ENCODE data around the gene PGF. TPM values are rescaled to one million over a fixed set of nuclear protein-coding genes. Genes with fewer than 3 reads are reported as not detected.

Gene PGF
- total and polyA plus RNA-seq, 4 donors = 3.0 to 10.0 (median 6.8) TPM

DNA sequence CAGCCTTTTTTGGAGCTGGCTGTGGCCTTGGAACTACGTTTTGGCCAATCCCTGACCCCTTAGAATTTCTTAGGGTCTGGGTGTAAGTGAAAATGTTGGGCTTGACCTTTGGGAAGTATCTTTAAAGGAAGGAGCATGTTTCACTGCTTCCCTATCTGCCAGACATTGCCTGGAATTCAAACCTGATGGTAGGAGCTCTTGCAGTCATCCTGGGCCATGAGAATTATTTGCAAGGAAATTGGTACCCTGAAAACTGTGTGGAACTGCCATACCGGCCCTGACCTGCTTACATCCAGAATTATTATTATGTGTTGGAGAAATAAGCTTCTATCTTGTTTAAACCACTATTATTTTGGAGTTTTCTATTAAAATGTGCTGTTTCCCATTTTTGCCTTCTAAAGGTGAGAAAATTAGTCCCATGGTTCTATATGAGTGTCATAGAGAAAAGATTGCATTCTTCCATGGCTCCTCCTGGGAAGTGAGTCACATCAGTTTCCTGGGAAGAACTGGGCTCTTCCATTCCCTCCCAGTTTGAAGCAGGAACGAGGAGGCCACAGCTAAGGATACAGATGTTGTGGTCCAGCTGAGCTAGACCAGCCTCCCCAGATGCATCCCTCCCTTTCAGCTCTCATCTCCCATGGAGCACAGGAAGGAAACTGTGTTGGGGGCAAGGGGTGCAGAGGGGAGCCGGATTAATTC is 9.5 kb upstream of the PGF start:
- H3K9ac ChIP-seq (ENCODE audit: insufficient read depth in 1 of 2, low read length in 2 of 2) = no peak overlapping the region
- ATAC-seq (ENCODE audit: insufficient read depth, low FRiP score) = no peak
- no peak overlapping the region for H3K4me3 ChIP-seq
- WGBS, 2 donors = 58 to 60% methylated on average over 4 of the region's 4 CpGs
- H3K27me3 ChIP-seq (ENCODE audit: control insufficient read depth in 3 of 3, insufficient read depth in 3 of 3, low read length in 2 of 3) = no peaks in the 10 kb centered on the region
- H3K36me3 ChIP-seq (ENCODE audit: control insufficient read depth in 4 of 4, insufficient read depth in 4 of 4, low read length in 4 of 4) = no peaks in the 10 kb centered on the region
- TF ChIP-seq, protein P1, sequence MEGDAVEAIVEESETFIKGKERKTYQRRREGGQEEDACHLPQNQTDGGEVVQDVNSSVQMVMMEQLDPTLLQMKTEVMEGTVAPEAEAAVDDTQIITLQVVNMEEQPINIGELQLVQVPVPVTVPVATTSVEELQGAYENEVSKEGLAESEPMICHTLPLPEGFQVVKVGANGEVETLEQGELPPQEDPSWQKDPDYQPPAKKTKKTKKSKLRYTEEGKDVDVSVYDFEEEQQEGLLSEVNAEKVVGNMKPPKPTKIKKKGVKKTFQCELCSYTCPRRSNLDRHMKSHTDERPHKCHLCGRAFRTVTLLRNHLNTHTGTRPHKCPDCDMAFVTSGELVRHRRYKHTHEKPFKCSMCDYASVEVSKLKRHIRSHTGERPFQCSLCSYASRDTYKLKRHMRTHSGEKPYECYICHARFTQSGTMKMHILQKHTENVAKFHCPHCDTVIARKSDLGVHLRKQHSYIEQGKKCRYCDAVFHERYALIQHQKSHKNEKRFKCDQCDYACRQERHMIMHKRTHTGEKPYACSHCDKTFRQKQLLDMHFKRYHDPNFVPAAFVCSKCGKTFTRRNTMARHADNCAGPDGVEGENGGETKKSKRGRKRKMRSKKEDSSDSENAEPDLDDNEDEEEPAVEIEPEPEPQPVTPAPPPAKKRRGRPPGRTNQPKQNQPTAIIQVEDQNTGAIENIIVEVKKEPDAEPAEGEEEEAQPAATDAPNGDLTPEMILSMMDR (IDR thresholded peaks at IDR 0.05; ENCODE audit: control extremely low read depth, extremely low read depth) = no peak
- DNase-seq = no peak
- peaks cover 0 to 32% (median 5%) of the 10 kb centered on the region in 5 donors for H3K4me1 ChIP-seq (ENCODE audit: control insufficient read depth in 5 of 5, insufficient read depth in 5 of 5, low read length in 5 of 5)
- H3K27ac ChIP-seq (ENCODE audit: low read depth in 1 of 2, low read length in 1 of 2) = peak overlapping the region in 1 of 2 donors; percentile 70
- H3K9me3 ChIP-seq (ENCODE audit: control insufficient read depth in 4 of 4, insufficient read depth in 3 of 4, low read length in 3 of 4) = no peaks in the 10 kb centered on the region

DNA sequence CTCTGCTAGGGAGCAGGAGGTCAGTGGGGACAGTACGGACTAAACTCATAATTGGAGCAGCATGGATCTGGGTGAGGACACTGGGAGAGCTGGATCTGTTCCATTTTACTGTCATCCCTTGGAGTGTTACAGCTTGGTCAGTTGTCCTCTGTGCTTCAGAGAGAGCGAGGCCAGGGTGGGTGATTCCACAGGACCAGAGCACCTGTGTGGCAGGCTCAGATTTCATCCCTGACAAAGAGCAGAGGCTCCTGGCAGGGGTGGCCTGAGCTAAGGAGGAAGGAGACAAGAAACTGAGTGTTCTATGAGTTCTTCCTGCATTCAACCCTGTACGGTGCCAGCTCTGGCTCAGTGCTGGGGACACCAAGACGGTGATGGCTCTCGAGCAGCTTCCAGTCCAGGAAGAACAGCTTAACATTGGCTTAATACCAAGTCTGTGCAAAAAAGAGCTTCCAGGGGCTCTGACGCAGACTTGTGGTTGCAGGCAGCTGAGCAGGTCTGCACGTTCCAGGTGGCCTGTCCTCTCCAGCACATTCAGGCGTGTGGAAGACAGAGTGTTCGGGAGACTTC is 8.4 kb upstream of the PGF start:
- H3K4me3 ChIP-seq = no peak overlapping the region

DNA sequence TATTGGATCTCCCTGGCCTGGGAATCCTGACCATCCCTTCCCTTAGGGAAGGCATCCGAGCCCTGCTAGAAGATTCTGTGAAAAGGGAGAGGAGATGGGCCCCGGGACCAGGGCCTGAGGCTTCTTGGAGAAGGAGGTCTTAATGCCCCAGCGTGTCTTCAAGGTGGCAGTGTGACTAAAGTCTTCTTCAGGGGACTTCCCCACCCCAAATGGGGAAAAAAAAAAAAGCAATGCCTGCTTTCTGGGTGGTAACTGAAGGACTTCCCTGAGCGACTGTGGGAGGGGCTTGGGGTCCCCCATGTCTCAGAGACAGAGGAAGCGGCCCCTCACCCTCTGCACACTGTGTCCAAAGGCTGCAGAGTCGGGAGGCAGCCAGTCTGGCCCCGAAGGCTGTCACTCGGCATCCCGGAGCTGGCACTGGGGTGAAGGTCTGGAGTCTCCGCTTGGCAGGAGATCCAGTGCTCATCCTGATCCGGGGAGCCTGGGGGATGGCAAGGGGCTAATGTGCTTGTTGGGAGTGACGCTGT is 7.8 kb upstream of the PGF start:
- DNase-seq (peak in 1 of 3 donors; percentile 25), ATAC-seq (ENCODE audit: insufficient read depth, low FRiP score) (no peak)
- H3K4me1 ChIP-seq (ENCODE audit: control insufficient read depth in 5 of 5, insufficient read depth in 5 of 5, low read length in 5 of 5) = peaks cover 0 to 20% (median 4%) of the 10 kb centered on the region in 5 donors
- H3K27me3 ChIP-seq (ENCODE audit: control insufficient read depth in 3 of 3, insufficient read depth in 3 of 3, low read length in 2 of 3) = no peaks in the 10 kb centered on the region
- TF ChIP-seq, protein P1 (IDR thresholded peaks at IDR 0.05; ENCODE audit: control extremely low read depth, extremely low read depth) = no peak
- H3K4me3 ChIP-seq = no peak overlapping the region
- no peak overlapping the region for H3K9ac ChIP-seq (ENCODE audit: insufficient read depth in 1 of 2, low read length in 2 of 2)
- no peaks in the 10 kb centered on the region for H3K9me3 ChIP-seq (ENCODE audit: control insufficient read depth in 4 of 4, insufficient read depth in 3 of 4, low read length in 3 of 4)
- H3K27ac ChIP-seq (ENCODE audit: low read depth in 1 of 2, low read length in 1 of 2) = no peak overlapping the region
- WGBS, 2 donors = 70 to 73% methylated on average over 12 of the region's 12 CpGs
- H3K36me3 ChIP-seq (ENCODE audit: control insufficient read depth in 4 of 4, insufficient read depth in 4 of 4, low read length in 4 of 4) = no peaks in the 10 kb centered on the region

More for the DNA sequence above, 8.4 kb upstream of the PGF start:
- Histone ChIP-seq H3K27ac (ENCODE audit: low read depth in 1 of 2, low read length in 1 of 2) (no peak overlapping the region), H3K4me1 (ENCODE audit: control insufficient read depth in 5 of 5, insufficient read depth in 5 of 5, low read length in 5 of 5) (peaks cover 0 to 23% (median 4%) of the 10 kb centered on the region in 5 donors), H3K27me3 (ENCODE audit: control insufficient read depth in 3 of 3, insufficient read depth in 3 of 3, low read length in 2 of 3) (no peaks in the 10 kb centered on the region), H3K9ac (ENCODE audit: insufficient read depth in 1 of 2, low read length in 2 of 2) (no peak overlapping the region), H3K9me3 (ENCODE audit: control insufficient read depth in 4 of 4, insufficient read depth in 3 of 4, low read length in 3 of 4) (no peaks in the 10 kb centered on the region), H3K36me3 (ENCODE audit: control insufficient read depth in 4 of 4, insufficient read depth in 4 of 4, low read length in 4 of 4) (no peaks in the 10 kb centered on the region)
- DNase-seq = peak; percentile 55 to 77 (median 64)
- TF ChIP-seq, protein P1 (IDR thresholded peaks at IDR 0.05; ENCODE audit: control extremely low read depth, extremely low read depth) = no peak
- 46% methylated on average over 9 of the region's 9 CpGs for WGBS, 2 donors
- ATAC-seq (ENCODE audit: insufficient read depth, low FRiP score) = no peak
